Measurements from ENCODE around the gene LHFPL2. TPM values are rescaled to one million over a fixed set of nuclear protein-coding genes. Genes with fewer than 3 reads are reported as not detected.

The LHFPL2 gene
- total and polyA plus RNA-seq, 9 of the 15 experiments (the other 6 are each of a cell fraction or from before 2014, with no cell fraction given) = 1.0 to 6.6 (median 4.6) TPM

GRCh38 chr5:78594610-78595457, 53.7 kb downstream of the LHFPL2 start:
- no peaks in the 10 kb centered on the region for H3K27me3 ChIP-seq (ENCODE audit: control insufficient read depth in 2 of 2, insufficient read depth in 2 of 2, low read length in 2 of 2)
- H3K9ac ChIP-seq (ENCODE audit: insufficient read depth in 1 of 2, low read depth in 2 of 2, low read length in 2 of 2) = peak overlapping the region in 1 of 2 experiments; percentile 18; a peak in 1 of 4 replicates
- peak; percentile 80 for FAIRE-seq
- H3K36me3 ChIP-seq (ENCODE audit: control insufficient read depth, insufficient read depth, low read length) = no peaks in the 10 kb centered on the region
- no peak overlapping the region for H3K4me3 ChIP-seq
- H3K9me3 ChIP-seq (replicated peaks; ENCODE audit: control insufficient read depth, insufficient read depth, low read depth, low read length) = no peaks in the 10 kb centered on the region
- no TSS peak for BruUV-seq (replicated peaks)
- no peaks in the 10 kb centered on the region for H3K9me1 ChIP-seq (ENCODE audit: control insufficient read depth, insufficient read depth, low read length)
- intact Hi-C loops (cut with micrococcal nuclease) (no loop called here), in situ Hi-C loops (cut with MboI) (no loop called here)
- ChIA-PET CTCF (ENCODE audit: low intra/inter-chr PET ratio) (no interaction called here), POLR2A (interaction anchor here (0.8 to 1.4 kb wide), 3 partner anchors 17 to 19 kb away, joined by 3 read pairs; no protein-coding TSS in a partner anchor)
- no peaks in the 10 kb centered on the region for H3K79me2 ChIP-seq (ENCODE audit: control insufficient read depth, insufficient read depth, low read length)
- DNase-seq (ENCODE audit: extremely low read depth in 1 of 4, low spot score in 3 of 4) = peak; percentile 24 to 52 (median 40)
- peak overlapping the region; percentile 71 for H2AFZ ChIP-seq (ENCODE audit: low read depth, low read length)
- H3K27ac ChIP-seq (ENCODE audit: extremely low read depth, low read depth, low read length) = peak overlapping the region; percentile 27; the same call in 1 of the 3 replicates
- ATAC-seq = peak; percentile 76
- WGBS (ENCODE audit: insufficient coverage, low coverage, missing lambda C conversion rate) = 31% methylated on average over 7 of the region's 7 CpGs
- H3K4me2 ChIP-seq (ENCODE audit: insufficient read depth, low read length) = no peak overlapping the region; the same call in 1 of the 2 replicates
- H3K4me1 ChIP-seq (replicated peaks in 1 of 2; ENCODE audit: control insufficient read depth in 2 of 2, insufficient read depth in 2 of 2, low read length in 2 of 2) = peaks cover 0 to 18% of the 10 kb centered on the region in 2 experiments; a peak in 3 of 5 replicates
- H4K20me1 ChIP-seq (replicated peaks; ENCODE audit: control insufficient read depth, insufficient read depth, low read length) = no peaks in the 10 kb centered on the region
- TF ChIP-seq ZNF584 (CRISPR knock-in tag; IDR thresholded peaks at IDR 0.05; ENCODE audit: low read depth) (peak; percentile 53; the same call in 1 of the 2 replicates), C11orf30 (IDR thresholded peaks at IDR 0.05; ENCODE audit: low read depth) (peak; percentile 67), ARID1B (IDR thresholded peaks at IDR 0.05) (peak; percentile 33; the same call in 1 of the 2 replicates), SMAD4 (CRISPR knock-in tag; conservative IDR thresholded peaks at IDR 0.05) (0 out of 2 replicates have a peak, but pooled peaks have one; percentile 28), HDAC3 (IDR thresholded peaks at IDR 0.05; ENCODE audit: borderline replicate concordance, partially characterized antibody) (no peak), ZNF668 (CRISPR knock-in tag; IDR thresholded peaks at IDR 0.05) (no peak), TCFL5 (CRISPR knock-in tag; conservative IDR thresholded peaks at IDR 0.05) (no peak), HDGF (IDR thresholded peaks at IDR 0.05) (no peak), ZNF764 (CRISPR knock-in tag; IDR thresholded peaks at IDR 0.05; ENCODE audit: low read depth) (no peak), MAFG (tag; conservative IDR thresholded peaks at IDR 0.05) (peak; percentile 70), ZNF395 (CRISPR knock-in tag; IDR thresholded peaks at IDR 0.05) (0 out of 2 replicates have a peak, but pooled peaks have one; percentile 25), ZFP30 (CRISPR knock-in tag; IDR thresholded peaks at IDR 0.05; ENCODE audit: borderline replicate concordance) (no peak), KAT2B (IDR thresholded peaks at IDR 0.05; ENCODE audit: low read depth, low read length) (no peak), NBN (IDR thresholded peaks at IDR 0.05; ENCODE audit: low read depth) (no peak), KLF1 (tag; IDR thresholded peaks at IDR 0.05) (no peak), ASH1L (IDR thresholded peaks at IDR 0.05; ENCODE audit: borderline replicate concordance, low read depth, partially characterized antibody) (no peak), FOXP4 (CRISPR knock-in tag; IDR thresholded peaks at IDR 0.05; ENCODE audit: borderline replicate concordance) (no peak), MECOM (CRISPR knock-in tag; IDR thresholded peaks at IDR 0.05) (no peak), IFI16 (CRISPR knock-in tag; IDR thresholded peaks at IDR 0.05) (no peak), ZNF644 (tag; IDR thresholded peaks at IDR 0.05; ENCODE audit: low read depth) (no peak)

All from K562 (cell line).